NCI-H446 (cell line): Measurements from ENCODE around the gene MZT2A.
"Not testable (repeated sequence)": the region's sequence is repeated elsewhere in the genome, so short reads cannot be mapped to it uniquely, and the experiment has no call there.

Experiments used
- DNase-seq, 2 experiments: peaks; one replicate each; lab custom pipeline; 2025; lab: John Stamatoyannopoulos, UW

MZT2A gene

GRCh38 chr2:131492015-131492417 lies at the start of gene MZT2A:
TSS of gene MZT2A (minus strand) at chr2:131492397. CDS start at chr2:131492376, 21 bp downstream.
- DNase-seq: not testable (repeated sequence)

- not testable (repeated sequence) for DNase-seq
These were observed 46.7 kb upstream of the MZT2A start for GRCh38 chr2:131538856-131539255.

GRCh38 chr2:131536841-131537240 lies 44.6 kb upstream of the MZT2A start:
- not testable (repeated sequence) for DNase-seq

GRCh38 chr2:131535951-131536826 lies 44.0 kb upstream of the MZT2A start:
- DNase-seq: not testable (repeated sequence)

- no peak for DNase-seq
These were observed 43.3 kb upstream of the MZT2A start for GRCh38 chr2:131535526-131535925.

- not testable (repeated sequence) for DNase-seq
These were observed 42.8 kb upstream of the MZT2A start for GRCh38 chr2:131534965-131535364.

- DNase-seq: not testable (repeated sequence)
These were observed 42.1 kb upstream of the MZT2A start for GRCh38 chr2:131534317-131534672.

GRCh38 chr2:131533609-131534316 lies 41.6 kb upstream of the MZT2A start:
- not testable (repeated sequence) for DNase-seq

- DNase-seq: not testable (repeated sequence)
These were observed 40.8 kb upstream of the MZT2A start for GRCh38 chr2:131532723-131533608.

- not testable (repeated sequence) for DNase-seq
These were observed 39.5 kb upstream of the MZT2A start for GRCh38 chr2:131531547-131532185.

GRCh38 chr2:131530626-131531344 lies 38.6 kb upstream of the MZT2A start:
- DNase-seq: not testable (repeated sequence)

- not testable (repeated sequence) for DNase-seq
These were observed 37.8 kb upstream of the MZT2A start for GRCh38 chr2:131529864-131530445.

GRCh38 chr2:131528981-131529863 lies 37.0 kb upstream of the MZT2A start:
- DNase-seq: not testable (repeated sequence)

GRCh38 chr2:131527131-131528001 lies 35.2 kb upstream of the MZT2A start, which contains the start of gene CCDC74A:
TSS of gene CCDC74A (plus strand) at chr2:131527888. CDS start at chr2:131527971, 83 bp downstream.
- DNase-seq: peak in 1 of 2 experiments; percentile 26

- DNase-seq: not testable (repeated sequence)
These were observed 33.1 kb upstream of the MZT2A start for GRCh38 chr2:131525256-131525655.

- DNase-seq: no peak
These were observed 30.0 kb upstream of the MZT2A start for GRCh38 chr2:131521961-131522781.

- not testable (repeated sequence) for DNase-seq
These were observed 29.3 kb upstream of the MZT2A start for GRCh38 chr2:131521524-131521923.
